GM23248 (cell line): ENCODE measurements around the gene SIX5. TPM values are rescaled to one million over a fixed set of nuclear protein-coding genes. Genes with fewer than 3 reads are reported as not detected.

ENCODE experiments used
- DNase-seq: peaks from one replicate; pipeline ENCODE4 v3.0.0-alpha.2; 2015
- H2AFZ ChIP-seq: fragments of 200-600 bp; sonication (generic); 2 replicates; pipeline ENCODE4 v1.6.1; 2016; ENCODE audit warnings: antibody characterized with exemption
- H3F3A ChIP-seq: fragments of 200-600 bp; sonication (generic); 2 replicates; pipeline ENCODE4 v1.6.1; 2016; ENCODE audit warnings: mild to moderate bottlenecking, antibody characterized with exemption, mixed run types; ENCODE audit not compliant: insufficient read depth
- H3K27ac ChIP-seq: fragments of 200-600 bp; sonication (generic); 2 replicates; pipeline ENCODE4 v1.5.1; 2016; ENCODE audit warnings: mild to moderate bottlenecking
- H3K27me3 ChIP-seq: fragments of 200-600 bp; sonication (generic); replicated peaks from 2 replicates; pipeline ENCODE4 v1.6.1; 2016; ENCODE audit warnings: mild to moderate bottlenecking; ENCODE audit not compliant: insufficient read depth
- H3K36me3 ChIP-seq: fragments of 200-600 bp; sonication (generic); 2 replicates; pipeline ENCODE4 v1.6.1; 2016; ENCODE audit warnings: low read depth, mild to moderate bottlenecking
- H3K4me1 ChIP-seq: fragments of 200-600 bp; sonication (generic); 2 replicates; pipeline ENCODE4 v1.6.1; 2016; ENCODE audit warnings: mild to moderate bottlenecking; ENCODE audit not compliant: insufficient read depth
- H3K4me2 ChIP-seq: fragments of 200-600 bp; sonication (generic); one replicate; pipeline ENCODE4 v1.6.1; 2016; ENCODE audit warnings: mild to moderate bottlenecking; ENCODE audit not compliant: unreplicated experiment
- H3K4me3 ChIP-seq: fragments of 200-600 bp; sonication (generic); 2 replicates; pipeline ENCODE4 v1.5.1; 2016; ENCODE audit warnings: mild to moderate bottlenecking
- H3K79me2 ChIP-seq: fragments of 200-600 bp; sonication (generic); 2 replicates; pipeline ENCODE4 v1.6.1; 2016; ENCODE audit warnings: mild to moderate bottlenecking; ENCODE audit not compliant: insufficient read depth
- H3K9ac ChIP-seq: fragments of 200-600 bp; sonication (generic); 2 replicates; pipeline ENCODE4 v1.6.1; 2016; ENCODE audit warnings: mild to moderate bottlenecking
- H3K9me2 ChIP-seq: fragments of 200-600 bp; sonication (generic); 2 replicates; pipeline ENCODE4 v1.6.1; 2016; ENCODE audit warnings: mixed run types, mild to moderate bottlenecking, moderate library complexity; ENCODE audit not compliant: insufficient read depth
- H3K9me3 ChIP-seq: fragments of 200-600 bp; sonication (generic); one replicate; pipeline ENCODE4 v1.6.1; 2017; ENCODE audit warnings: low read depth
- H4K20me1 ChIP-seq: fragments of 200-600 bp; sonication (generic); 2 replicates; pipeline ENCODE4 v1.6.0; 2016; ENCODE audit not compliant: insufficient read depth
- EZH2 ChIP-seq: fragments of 200-600 bp; sonication (generic); IDR thresholded peaks from 2 replicates; pipeline ENCODE4 v1.6.1; 2018; ENCODE audit warnings: antibody characterized with exemption, mild to moderate bottlenecking; ENCODE audit not compliant: insufficient read depth, poor library complexity, severe bottlenecking
- EZH2phosphoT487 ChIP-seq: fragments of 200-600 bp; sonication (generic); IDR thresholded peaks from 2 replicates; pipeline ENCODE4 v1.6.1; 2018; ENCODE audit warnings: antibody characterized with exemption, moderate library complexity, mild to moderate bottlenecking, low read depth; ENCODE audit not compliant: insufficient read depth
- WGBS, 2 experiments: methylation state at CpG; one replicate each; pipeline ENCODE4 v1.1.6; 2015 to 2017; ENCODE audit warnings: low lambda C conversion rate in 2 of 2, low coverage in 1 of 2; ENCODE audit errors: missing lambda C conversion rate in 2 of 2; 5-methylcytosine and 5-hydroxymethylcytosine counted together
- in situ Hi-C: fragments of 300-500 bp; cut with MboI; formaldehyde crosslinking; loops from 2 replicates; pipeline ENCODE4 v1.15.0; 2020
- polyA plus RNA-seq: library from polyadenylated mRNA; unstranded; fragments of >200 nt; fragmentation: Nextera tagmentation; extraction: Ambion mirVana; gene quantifications from 2 replicates; pipeline ENCODE4 v1.2.1, GENCODE V29; 2016
- total RNA-seq: library from RNA; depleted of rRNA; stranded (reverse); fragments of >200 nt; shearing (Covaris generic); gene quantifications from 2 replicates; pipeline ENCODE4 v1.2.3, GENCODE V29; 2014

Gene SIX5
- total and polyA plus RNA-seq, 2 experiments from 2014 or later, result 6.1 to 16.8 TPM

DNA sequence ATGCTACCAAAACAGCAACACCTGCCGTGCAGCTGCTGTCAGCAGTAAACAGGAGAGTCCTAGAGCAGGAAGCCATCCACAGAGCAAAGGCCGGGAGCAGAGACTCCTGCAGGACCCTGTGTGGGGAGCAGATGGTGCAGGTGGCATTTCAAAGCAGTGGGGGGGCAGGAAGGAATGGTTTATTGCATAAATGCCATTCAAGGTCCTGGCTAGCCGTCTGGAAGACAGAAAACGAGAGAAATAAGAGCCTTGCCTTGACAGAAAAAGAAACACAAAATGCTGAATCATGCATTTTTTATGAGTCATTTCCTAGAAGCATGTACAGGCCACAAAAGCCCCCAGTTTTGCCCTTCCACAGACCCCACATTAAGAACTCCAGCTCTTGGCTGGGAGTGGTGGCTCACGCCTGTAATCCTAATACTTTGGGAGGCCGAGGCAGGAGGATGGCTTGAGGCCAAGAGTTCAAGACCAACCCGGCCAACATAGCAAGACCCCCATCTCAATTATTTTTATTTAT lies 40.6 kb upstream of the SIX5 start:
- peaks cover 18% of the 10 kb centered on the region for H3K4me1 ChIP-seq
- 24 to 26% methylated on average over 7 of the region's 7 CpGs for WGBS, 2 experiments
- H2AFZ ChIP-seq, result peak overlapping the region; percentile 47; the same call in 1 of the 2 replicates
- peak overlapping the region; percentile 59 for H3K4me2 ChIP-seq
- no peaks in the 10 kb centered on the region for H3K9me2 ChIP-seq
- no peaks in the 10 kb centered on the region for H3K27me3 ChIP-seq
- peak overlapping the region; percentile 38 for H3K27ac ChIP-seq
- no peaks in the 10 kb centered on the region for H3K79me2 ChIP-seq
- H3K36me3 ChIP-seq, result no peaks in the 10 kb centered on the region
- H3K9ac ChIP-seq, result peak overlapping the region; percentile 23; the same call in 1 of the 2 replicates
- peak; percentile 58 for DNase-seq
- H4K20me1 ChIP-seq, result no peaks in the 10 kb centered on the region
- TF ChIP-seq EZH2phosphoT487, result no peak
- TF ChIP-seq EZH2, result no peak
- no peaks in the 10 kb centered on the region for H3F3A ChIP-seq
- H3K4me3 ChIP-seq, result 0 out of 2 replicates have a peak overlapping the region, but pooled peaks have one; percentile 4
- no peaks in the 10 kb centered on the region for H3K9me3 ChIP-seq
- in situ Hi-C loops, result no loop called here

DNA sequence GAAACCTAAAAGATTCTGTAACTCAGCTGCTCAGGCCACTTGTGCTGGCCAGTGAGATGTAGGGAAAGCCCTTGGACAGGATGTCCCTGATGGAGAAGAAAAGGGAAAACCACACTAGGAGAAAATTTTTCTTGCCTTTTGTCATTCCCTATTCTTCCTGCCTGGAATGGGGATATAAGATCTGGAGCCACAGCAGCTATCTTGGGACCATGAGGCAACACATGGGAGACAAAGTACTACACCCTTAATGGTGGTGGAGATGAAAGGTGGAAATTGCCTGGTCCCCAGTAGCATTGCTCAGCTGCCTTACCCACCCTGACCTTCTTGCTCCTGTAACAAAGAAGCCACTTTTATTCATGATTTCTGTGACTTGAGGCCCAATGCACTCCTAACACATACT lies 36.7 kb upstream of the SIX5 start:
- H2AFZ ChIP-seq, result peak overlapping the region; percentile 61; the same call in 1 of the 2 replicates
- H3K4me2 ChIP-seq, result peak overlapping the region; percentile 24
- H3K27ac ChIP-seq, result peak overlapping the region; percentile 26; the same call in 1 of the 2 replicates
- DNase-seq, result no peak
- no peaks in the 10 kb centered on the region for H3K27me3 ChIP-seq
- H3K36me3 ChIP-seq, result no peaks in the 10 kb centered on the region
- peaks cover 18% of the 10 kb centered on the region for H3K4me1 ChIP-seq
- H4K20me1 ChIP-seq, result no peaks in the 10 kb centered on the region
- H3K4me3 ChIP-seq, result no peak overlapping the region
- no peaks in the 10 kb centered on the region for H3F3A ChIP-seq
- TF ChIP-seq EZH2, result no peak
- no peak for TF ChIP-seq EZH2phosphoT487
- H3K9me3 ChIP-seq, result no peaks in the 10 kb centered on the region
- in situ Hi-C loops, result no loop called here
- no peaks in the 10 kb centered on the region for H3K79me2 ChIP-seq
- no peaks in the 10 kb centered on the region for H3K9me2 ChIP-seq
- H3K9ac ChIP-seq, result peak overlapping the region; percentile 20; the same call in 1 of the 2 replicates

DNA sequence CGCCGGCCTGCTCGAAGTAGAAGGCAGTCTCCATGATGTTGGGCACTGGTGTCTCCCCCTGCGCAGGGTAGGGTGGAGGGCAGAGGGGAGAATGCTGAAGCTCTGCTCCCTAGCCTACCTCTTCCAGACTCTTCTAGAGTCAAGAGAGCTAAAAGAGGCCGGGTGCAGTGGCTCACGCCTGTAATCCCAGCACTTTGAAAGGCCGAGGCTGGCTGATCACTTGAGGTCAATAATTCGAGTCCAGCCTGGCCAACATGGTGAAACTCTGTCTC lies 35.8 kb upstream of the SIX5 start:
- no peak overlapping the region for H3K27ac ChIP-seq
- H3K9me3 ChIP-seq, result no peaks in the 10 kb centered on the region
- peaks cover 1% of the 10 kb centered on the region; the same call in 1 of the 2 replicates for H3F3A ChIP-seq
- H3K9me2 ChIP-seq, result no peaks in the 10 kb centered on the region
- H3K79me2 ChIP-seq, result no peaks in the 10 kb centered on the region
- DNase-seq, result no peak
- H3K4me3 ChIP-seq, result no peak overlapping the region
- no peaks in the 10 kb centered on the region for H3K36me3 ChIP-seq
- H3K4me2 ChIP-seq, result no peak overlapping the region
- in situ Hi-C loops, result no loop called here
- H3K27me3 ChIP-seq, result no peaks in the 10 kb centered on the region
- no peak for TF ChIP-seq EZH2
- no peak for TF ChIP-seq EZH2phosphoT487
- H4K20me1 ChIP-seq, result no peaks in the 10 kb centered on the region
- H3K4me1 ChIP-seq, result peaks cover 17% of the 10 kb centered on the region
- no peak overlapping the region for H2AFZ ChIP-seq
- H3K9ac ChIP-seq, result no peak overlapping the region
- 86 to 90% methylated on average over 8 of the region's 8 CpGs for WGBS, 2 experiments

DNA sequence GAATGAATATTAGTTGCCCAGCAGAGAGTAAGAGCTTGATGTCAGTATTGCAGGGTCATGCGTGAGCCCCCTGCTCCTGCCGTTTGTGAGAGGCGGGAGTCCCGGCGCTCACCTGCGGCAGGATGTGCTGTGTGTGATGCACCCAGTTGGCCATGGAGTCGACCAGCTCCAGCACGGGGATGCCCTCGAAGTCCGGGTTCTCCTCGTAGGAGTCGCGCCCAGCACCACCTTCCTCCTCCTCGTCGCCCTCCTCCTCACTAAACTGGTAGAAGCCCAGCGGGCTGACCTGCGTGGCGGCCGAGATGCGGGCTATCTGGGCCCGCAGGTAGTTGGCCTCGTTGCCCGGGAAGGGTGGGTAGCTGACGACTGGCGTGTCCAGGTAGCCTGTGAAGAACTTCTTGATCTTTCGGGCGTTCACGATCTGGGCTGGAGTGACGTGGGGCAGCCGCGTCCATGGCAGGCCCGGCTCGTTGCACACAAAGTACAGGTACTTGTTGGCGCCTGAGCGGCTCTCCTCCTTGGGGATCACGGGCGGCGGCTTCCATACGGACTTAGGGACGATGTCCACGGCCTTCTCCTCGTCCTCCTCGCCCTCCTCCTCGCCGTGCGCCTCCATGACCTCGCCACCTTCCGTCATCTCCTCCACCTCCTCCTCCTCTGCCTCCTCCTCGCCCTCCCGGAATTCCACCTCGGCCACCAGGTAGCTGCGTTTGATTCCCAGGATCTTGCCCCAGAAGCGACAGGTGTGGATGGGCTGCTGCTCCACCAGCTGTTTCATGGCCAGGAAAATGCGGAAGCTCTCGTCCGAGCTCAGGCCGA lies 35.3 kb upstream of the SIX5 start:
- H3F3A ChIP-seq, result peaks cover 7% of the 10 kb centered on the region; the same call in 1 of the 2 replicates
- no peaks in the 10 kb centered on the region for H3K36me3 ChIP-seq
- no peak for DNase-seq
- no peak overlapping the region for H2AFZ ChIP-seq
- H3K79me2 ChIP-seq, result no peaks in the 10 kb centered on the region
- H3K4me3 ChIP-seq, result no peak overlapping the region
- no peak overlapping the region for H3K27ac ChIP-seq
- WGBS, 2 experiments, result 91 to 94% methylated on average over 54 to 57 of the region's 57 CpGs
- no peak overlapping the region for H3K4me2 ChIP-seq
- no peaks in the 10 kb centered on the region for H3K9me3 ChIP-seq
- no peak for TF ChIP-seq EZH2phosphoT487
- no peak for TF ChIP-seq EZH2
- in situ Hi-C loops, result no loop called here
- H4K20me1 ChIP-seq, result no peaks in the 10 kb centered on the region
- peaks cover 16% of the 10 kb centered on the region for H3K4me1 ChIP-seq
- no peak overlapping the region for H3K9ac ChIP-seq
- H3K27me3 ChIP-seq, result no peaks in the 10 kb centered on the region
- no peaks in the 10 kb centered on the region for H3K9me2 ChIP-seq
